Stimulated activated naive CD8-positive, alpha-beta T cell treated with anti-CD3 and anti-CD28 coated beads, Interleukin-15, amount 100 ng/mL, for 72 hours (primary cell): ENCODE data around the gene MPZL1.
"Not testable (repeated sequence)": the region's sequence is repeated elsewhere in the genome, so short reads cannot be mapped to it uniquely, and the experiment has no call there.

Experiments used
- ATAC-seq: fragments of 150-1000 bp; cut with Tn5 transposase; 2 replicates; pipeline ENCODE4 v1.10.0; 2021; ENCODE audit warnings: mild to moderate bottlenecking, moderate library complexity
- DNase-seq, 2 donors: peaks; one replicate each; pipeline ENCODE4 v3.0.0; 2021 to 2022
- H3K27ac Mint-ChIP-seq, 2 donors: one replicate each; pipeline ENCODE4 v1.8.0; 2022; ENCODE audit warnings: mild to moderate bottlenecking in 2 of 2, mixed read lengths in 2 of 2, moderate library complexity in 2 of 2
- H3K27me3 Mint-ChIP-seq: one replicate; pipeline ENCODE4 v1.8.0; 2022; ENCODE audit warnings: mixed read lengths
- H3K4me1 Mint-ChIP-seq: one replicate; pipeline ENCODE4 v1.8.0; 2022; ENCODE audit warnings: mild to moderate bottlenecking, mixed read lengths
- H3K4me3 Mint-ChIP-seq, 2 donors: one replicate each; pipeline ENCODE4 v1.8.0; 2022; ENCODE audit warnings: mild to moderate bottlenecking in 2 of 2, mixed read lengths in 2 of 2, moderate library complexity in 1 of 2
- H3K9me3 Mint-ChIP-seq, 2 donors: one replicate each; pipeline ENCODE4 v1.8.0; 2022; ENCODE audit warnings: mixed read lengths in 2 of 2

Gene MPZL1

DNA sequence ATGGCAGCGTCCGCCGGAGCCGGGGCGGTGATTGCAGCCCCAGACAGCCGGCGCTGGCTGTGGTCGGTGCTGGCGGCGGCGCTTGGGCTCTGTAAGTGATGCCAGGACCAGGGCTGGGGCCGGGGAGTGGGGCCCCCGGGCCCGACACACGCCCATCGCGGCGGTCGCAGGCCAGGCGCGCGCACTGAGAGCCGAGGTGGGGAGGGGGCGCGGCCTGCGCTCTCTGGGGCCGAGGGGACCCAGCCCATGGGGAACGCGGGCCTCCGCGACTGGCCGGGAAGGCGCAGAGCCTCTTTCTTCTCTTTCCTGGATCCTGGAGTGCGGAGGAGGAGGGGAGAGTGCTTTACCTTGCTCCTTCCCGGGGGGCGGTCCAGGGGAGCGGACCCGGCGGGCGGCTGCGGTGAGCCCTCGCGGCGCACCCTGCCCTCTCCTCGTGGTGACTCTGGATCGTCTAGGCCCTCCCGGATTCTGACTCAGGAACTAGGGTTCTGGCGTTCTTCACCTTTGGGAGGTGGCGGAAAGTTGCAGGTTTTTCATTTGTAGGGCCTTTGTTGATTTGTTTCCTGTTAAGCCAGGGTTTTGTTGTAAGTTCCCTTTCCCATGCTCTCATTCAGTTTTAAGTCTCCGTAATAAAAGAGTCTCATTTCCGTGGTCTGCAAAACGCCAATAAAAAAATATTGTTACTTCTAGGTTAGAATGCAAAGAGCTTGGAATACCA, 529 bp downstream of the MPZL1 start:
- Mint-ChIP-seq H3K4me3 (peak overlapping the region; percentile 94 to 95), H3K27me3 (peaks cover 6% of the 10 kb centered on the region), H3K9me3 (no peaks in the 10 kb centered on the region), H3K27ac (peak overlapping the region; percentile 13 to 36), H3K4me1 (peaks cover 35% of the 10 kb centered on the region)
- DNase-seq = no peak
- ATAC-seq = peak; percentile 74

DNA sequence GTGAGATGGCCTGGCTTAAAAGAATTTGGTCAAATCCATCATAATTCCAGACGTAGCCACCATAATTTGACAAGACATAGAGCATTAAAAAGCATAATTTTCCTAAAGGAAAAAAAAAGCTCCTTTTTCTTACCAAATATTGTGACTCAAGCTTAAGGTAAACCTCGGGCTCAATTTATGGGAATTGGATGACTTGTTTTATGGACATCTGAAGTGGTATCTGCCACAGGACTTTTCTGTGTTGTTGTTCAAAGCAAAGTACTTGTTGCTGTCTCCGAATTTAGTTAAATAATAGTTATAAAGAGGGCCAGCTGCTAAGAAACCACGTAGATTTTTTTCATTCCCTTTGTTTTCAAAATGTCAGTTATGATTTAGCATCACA, 1.1 kb downstream of the MPZL1 start:
- Mint-ChIP-seq H3K27ac (no peak overlapping the region), H3K27me3 (peaks cover 6% of the 10 kb centered on the region), H3K9me3 (no peaks in the 10 kb centered on the region), H3K4me1 (peaks cover 35% of the 10 kb centered on the region), H3K4me3 (peak overlapping the region; percentile 94 to 95)
- ATAC-seq (no peak), DNase-seq (no peak)

DNA sequence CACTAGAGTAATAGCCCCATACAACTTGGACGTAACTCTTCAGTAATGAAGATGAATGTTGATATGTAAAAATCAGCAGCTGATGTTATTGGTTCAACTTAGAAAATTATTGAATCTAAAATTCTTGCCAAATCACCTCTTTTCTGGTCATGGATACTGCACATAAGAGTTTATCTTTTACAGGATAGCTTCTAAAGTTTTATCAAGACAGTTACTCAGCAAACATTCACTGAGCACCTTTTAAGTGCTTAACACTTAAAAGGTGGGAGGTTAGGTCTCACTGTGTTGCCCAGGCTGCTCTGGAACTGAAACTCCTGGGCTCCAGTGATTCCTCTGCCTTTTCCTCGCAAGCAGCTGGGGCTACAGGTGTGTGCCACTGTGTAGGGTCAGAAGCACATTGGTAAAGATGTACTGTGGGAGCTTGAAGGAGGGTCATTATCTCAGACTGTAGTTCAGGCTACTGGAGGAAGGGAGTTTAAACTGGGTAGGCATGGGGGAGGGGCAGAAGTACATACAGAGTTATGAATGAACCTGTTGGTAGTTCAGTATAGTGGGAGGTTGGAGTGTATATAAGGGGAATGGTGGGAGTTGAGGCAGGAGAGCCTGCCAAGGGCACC, 2.0 kb downstream of the MPZL1 start:
- Mint-ChIP-seq H3K4me3 (peak overlapping the region in 1 of 2 donors; percentile 95), H3K9me3 (no peaks in the 10 kb centered on the region), H3K27me3 (peaks cover 6% of the 10 kb centered on the region), H3K4me1 (peaks cover 35% of the 10 kb centered on the region), H3K27ac (no peak overlapping the region)
- ATAC-seq (no peak), DNase-seq (no peak)

DNA sequence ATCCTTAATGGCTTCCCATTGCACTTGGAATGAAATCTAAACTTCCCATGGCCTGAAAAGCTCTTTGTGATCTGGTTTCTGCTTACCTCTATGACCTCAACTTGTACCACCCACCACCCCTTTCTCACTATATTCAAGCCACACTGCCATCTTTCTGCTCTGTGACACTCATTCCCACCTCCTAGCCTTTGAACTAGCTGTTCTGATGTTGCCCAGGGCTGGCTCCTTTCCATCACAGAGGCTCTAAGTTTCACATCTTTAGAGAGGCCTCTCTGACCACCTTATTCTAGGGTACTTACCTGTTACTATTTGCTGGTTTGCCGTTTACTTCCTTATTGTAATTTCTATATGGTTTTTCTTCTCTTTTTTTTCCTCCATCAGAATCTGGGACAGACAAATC, 4.2 kb downstream of the MPZL1 start:
- no peak for DNase-seq
- Mint-ChIP-seq H3K27me3 (peaks cover 2% of the 10 kb centered on the region), H3K4me3 (no peak overlapping the region), H3K4me1 (peaks cover 17% of the 10 kb centered on the region), H3K9me3 (no peaks in the 10 kb centered on the region), H3K27ac (peak overlapping the region; percentile 4 to 48)
- no peak for ATAC-seq

DNA sequence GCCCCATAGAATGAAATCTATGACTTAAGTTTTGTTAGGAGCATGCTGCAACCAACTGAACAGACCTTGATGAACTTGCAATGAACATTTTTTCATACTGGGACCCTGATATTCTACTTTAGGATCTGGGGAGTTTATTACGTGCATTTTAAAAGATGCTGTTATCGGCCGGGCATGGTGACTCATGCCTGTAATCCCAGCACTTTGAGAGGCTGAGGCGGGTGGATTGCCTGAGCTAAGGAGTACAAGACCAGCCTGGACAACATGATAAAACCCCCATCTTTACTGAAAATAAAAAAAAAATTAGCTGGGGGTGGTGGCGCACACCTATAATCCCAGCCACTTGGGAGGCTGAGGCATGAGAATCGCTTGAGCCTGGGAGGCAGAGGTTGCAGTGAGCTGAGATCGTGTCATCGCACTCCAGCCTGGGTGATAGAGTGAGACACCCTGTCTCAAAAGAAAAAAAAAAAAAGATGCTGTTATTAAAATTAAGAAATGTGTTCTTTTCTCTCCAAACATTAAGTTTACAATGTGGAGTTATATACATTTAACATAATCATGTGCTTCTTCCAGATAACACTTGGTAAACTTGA, 7.1 kb downstream of the MPZL1 start:
- Mint-ChIP-seq H3K9me3 (no peaks in the 10 kb centered on the region), H3K4me1 (peaks cover 6% of the 10 kb centered on the region), H3K27ac (no peak overlapping the region), H3K4me3 (no peak overlapping the region), H3K27me3 (no peaks in the 10 kb centered on the region)
- DNase-seq (no peak), ATAC-seq (no peak)

DNA sequence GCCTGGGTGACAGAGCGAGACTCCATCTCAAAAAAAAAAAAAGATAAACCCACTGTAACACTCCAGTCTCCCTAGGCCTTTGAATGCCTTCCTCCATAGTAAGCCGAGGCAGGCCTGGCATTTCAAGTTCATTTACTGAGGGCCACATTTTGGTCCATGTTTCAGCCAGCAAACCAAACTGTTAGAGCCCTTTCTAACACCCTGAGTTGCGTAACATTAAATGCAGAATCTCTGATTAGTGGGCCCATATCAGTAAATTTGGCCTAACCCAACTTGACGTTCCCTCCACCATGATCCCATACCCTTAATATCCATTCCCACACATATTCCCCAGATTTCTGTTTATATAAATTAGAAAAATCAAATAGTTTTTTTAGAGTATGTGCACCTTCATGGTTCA, 12.4 kb downstream of the MPZL1 start:
- no peak overlapping the region for H3K4me3 Mint-ChIP-seq
- no peaks in the 10 kb centered on the region for H3K4me1 Mint-ChIP-seq
- DNase-seq = no peak
- H3K27me3 Mint-ChIP-seq = no peaks in the 10 kb centered on the region
- no peak overlapping the region for H3K27ac Mint-ChIP-seq
- H3K9me3 Mint-ChIP-seq = no peaks in the 10 kb centered on the region
- ATAC-seq = no peak

DNA sequence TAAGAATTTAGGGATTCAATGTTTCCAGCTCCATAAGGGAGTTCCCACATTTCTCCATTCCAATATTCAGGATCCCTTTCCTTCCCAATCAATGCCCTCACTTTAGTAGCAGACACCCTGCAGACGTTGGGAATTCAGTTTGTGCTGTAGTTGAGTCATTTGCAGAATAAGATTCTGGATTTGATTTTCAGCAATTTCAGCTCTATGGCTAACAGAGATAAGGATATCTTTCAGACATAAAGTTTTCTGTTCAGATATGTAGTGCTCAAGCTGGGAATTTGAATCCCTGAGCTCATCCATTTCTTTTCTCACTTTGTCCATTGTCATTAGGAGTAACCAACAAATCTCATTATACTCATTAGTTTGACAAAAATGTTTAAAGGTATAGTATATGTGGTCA, 13.1 kb downstream of the MPZL1 start:
- Mint-ChIP-seq H3K27me3 (no peaks in the 10 kb centered on the region), H3K9me3 (no peaks in the 10 kb centered on the region), H3K27ac (no peak overlapping the region), H3K4me1 (no peaks in the 10 kb centered on the region), H3K4me3 (no peak overlapping the region)
- no peak for DNase-seq
- no peak for ATAC-seq

DNA sequence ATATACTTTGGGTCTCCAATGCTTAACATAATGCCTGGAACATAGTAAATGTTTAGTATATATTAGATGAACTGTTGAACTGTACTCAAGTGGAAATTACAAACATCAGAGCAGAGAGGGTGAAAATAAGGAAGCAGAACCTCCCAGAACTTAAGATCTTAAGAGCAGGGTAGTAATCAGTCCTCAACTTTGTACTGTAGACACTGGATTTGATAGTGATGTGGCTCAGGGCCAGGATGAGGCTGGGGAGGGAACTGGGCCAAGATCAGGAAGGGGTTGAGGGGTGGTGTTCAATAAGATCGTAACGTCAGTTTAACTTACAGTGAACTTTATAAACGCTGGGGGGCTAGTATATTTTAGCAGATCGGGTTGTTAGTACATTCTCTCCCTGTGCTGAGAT, 15.4 kb downstream of the MPZL1 start:
- Mint-ChIP-seq H3K4me3 (no peak overlapping the region), H3K4me1 (no peaks in the 10 kb centered on the region), H3K27ac (no peak overlapping the region), H3K9me3 (no peaks in the 10 kb centered on the region), H3K27me3 (no peaks in the 10 kb centered on the region)
- ATAC-seq (no peak), DNase-seq (no peak)

DNA sequence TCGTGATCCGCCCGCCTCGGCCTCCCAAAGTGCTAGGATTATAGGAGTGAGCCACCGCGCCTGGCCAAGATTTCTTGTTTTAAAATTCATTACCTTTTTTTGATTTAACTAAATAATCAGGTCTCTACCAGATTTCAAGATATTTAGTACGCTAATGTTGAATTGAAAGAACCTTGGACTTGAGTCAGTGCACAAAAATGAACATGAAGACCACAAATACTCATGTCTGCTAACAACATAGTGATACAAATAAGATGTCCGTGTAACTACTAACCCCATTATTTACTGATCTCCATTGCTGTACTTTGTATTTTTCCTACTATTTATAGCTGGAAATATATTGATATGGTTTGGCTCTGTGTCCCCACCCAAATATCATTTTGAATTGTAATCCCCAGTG, 16.4 kb downstream of the MPZL1 start:
- Mint-ChIP-seq H3K27ac (no peak overlapping the region), H3K4me3 (no peak overlapping the region), H3K27me3 (no peaks in the 10 kb centered on the region), H3K9me3 (no peaks in the 10 kb centered on the region), H3K4me1 (no peaks in the 10 kb centered on the region)
- DNase-seq = no peak
- no peak for ATAC-seq

DNA sequence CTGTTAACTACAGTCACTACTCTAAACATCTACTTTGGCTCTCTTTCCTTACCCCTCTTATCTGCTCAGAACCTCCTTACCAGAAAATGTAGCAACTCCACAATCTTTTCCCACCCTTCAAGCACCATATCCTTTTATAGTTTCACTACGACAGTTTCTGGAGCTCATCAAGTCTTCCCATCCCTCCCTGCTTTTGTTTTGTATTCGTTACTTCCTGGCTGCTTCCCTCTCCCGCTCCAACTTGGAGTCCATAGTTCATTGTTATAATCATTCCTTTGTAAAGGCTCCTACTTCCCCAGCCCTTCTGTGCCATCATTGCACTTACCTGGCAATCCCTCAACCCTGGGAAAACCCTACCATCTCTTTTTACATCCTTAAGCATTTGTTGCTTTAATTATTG, 18.0 kb downstream of the MPZL1 start:
- H3K27me3 Mint-ChIP-seq = no peaks in the 10 kb centered on the region
- DNase-seq = no peak
- ATAC-seq = no peak
- no peaks in the 10 kb centered on the region for H3K4me1 Mint-ChIP-seq
- H3K9me3 Mint-ChIP-seq = no peaks in the 10 kb centered on the region
- H3K27ac Mint-ChIP-seq = no peak overlapping the region
- H3K4me3 Mint-ChIP-seq = no peak overlapping the region

DNA sequence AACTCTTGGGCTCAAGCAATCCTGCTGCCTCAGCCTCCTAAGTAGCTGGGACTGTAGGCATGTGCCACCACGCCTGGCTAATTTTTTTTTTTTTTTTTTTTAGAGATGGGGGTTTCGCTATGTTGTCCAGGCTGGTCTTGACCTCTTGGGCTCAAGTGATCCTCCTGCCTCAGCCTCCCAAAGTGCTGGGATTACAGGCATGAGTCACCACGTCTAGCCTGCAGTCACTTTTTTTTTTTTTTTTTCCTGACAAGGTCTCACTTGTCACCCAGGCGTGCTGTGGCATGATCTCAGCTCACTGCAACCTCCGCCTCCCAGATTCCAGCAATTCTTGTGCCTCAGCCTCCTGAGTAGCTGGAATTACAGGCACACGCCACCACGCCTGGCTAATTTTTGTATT, 19.3 kb downstream of the MPZL1 start:
- DNase-seq, H3K9me3 Mint-ChIP-seq, H3K4me3 Mint-ChIP-seq, H3K27me3 Mint-ChIP-seq, H3K27ac Mint-ChIP-seq, ATAC-seq, H3K4me1 Mint-ChIP-seq: not testable (repeated sequence)

DNA sequence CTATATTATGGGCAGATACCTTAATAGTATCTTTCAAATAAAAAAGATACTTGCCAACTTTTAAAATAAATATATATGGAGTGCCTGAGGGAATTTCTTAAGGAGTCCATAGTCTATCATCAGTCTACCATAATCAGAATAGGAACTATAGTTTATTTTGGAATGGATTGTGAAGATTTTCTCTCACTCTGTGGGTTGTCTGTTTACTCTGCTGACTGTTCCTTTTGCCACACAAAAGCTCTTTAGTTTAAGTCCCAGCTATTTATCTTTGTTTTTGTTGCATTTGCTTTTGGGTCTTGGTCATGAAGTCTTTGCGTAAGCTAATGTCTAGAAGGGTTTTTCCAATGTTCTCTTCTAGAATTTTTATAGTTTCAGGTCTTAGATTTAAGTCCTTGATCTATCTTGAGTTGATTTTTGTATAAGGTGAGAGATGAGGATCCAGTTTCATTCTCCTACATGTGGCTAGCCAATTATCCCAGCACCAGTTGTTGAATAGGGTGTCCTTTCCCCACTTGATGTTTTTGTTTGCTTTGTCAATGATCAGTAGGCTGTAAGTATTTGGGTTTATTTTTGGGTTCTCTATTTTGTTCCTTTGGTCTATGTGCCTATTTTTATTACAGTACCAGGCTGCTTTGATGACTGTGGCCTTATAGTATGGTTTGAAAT, 20.7 kb downstream of the MPZL1 start:
- not testable (repeated sequence) for H3K4me1 Mint-ChIP-seq, H3K27ac Mint-ChIP-seq, H3K4me3 Mint-ChIP-seq, DNase-seq, ATAC-seq, H3K27me3 Mint-ChIP-seq, H3K9me3 Mint-ChIP-seq

DNA sequence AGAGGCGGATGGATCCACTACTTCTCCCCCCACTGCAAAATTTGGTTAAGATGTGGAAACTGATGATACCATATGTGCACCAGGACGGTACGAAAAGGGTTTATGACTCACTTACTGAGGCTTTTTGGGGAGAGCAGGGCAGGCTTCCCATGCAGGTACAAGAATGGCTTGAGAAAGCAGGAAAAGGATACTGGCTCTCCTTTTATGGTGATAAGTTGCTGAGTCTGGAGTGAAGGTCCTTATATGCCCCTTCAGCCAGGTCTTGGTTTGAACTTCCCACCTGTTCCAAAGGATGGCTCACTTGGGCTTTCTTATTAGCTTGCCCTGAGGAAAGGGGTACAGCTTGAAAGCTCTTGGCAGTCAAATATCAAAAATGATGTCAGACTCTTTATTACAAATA, 23.1 kb downstream of the MPZL1 start:
- no peaks in the 10 kb centered on the region for H3K4me1 Mint-ChIP-seq
- no peaks in the 10 kb centered on the region for H3K27me3 Mint-ChIP-seq
- no peaks in the 10 kb centered on the region for H3K9me3 Mint-ChIP-seq
- DNase-seq = no peak
- ATAC-seq = no peak
- no peak overlapping the region for H3K4me3 Mint-ChIP-seq
- no peak overlapping the region for H3K27ac Mint-ChIP-seq

DNA sequence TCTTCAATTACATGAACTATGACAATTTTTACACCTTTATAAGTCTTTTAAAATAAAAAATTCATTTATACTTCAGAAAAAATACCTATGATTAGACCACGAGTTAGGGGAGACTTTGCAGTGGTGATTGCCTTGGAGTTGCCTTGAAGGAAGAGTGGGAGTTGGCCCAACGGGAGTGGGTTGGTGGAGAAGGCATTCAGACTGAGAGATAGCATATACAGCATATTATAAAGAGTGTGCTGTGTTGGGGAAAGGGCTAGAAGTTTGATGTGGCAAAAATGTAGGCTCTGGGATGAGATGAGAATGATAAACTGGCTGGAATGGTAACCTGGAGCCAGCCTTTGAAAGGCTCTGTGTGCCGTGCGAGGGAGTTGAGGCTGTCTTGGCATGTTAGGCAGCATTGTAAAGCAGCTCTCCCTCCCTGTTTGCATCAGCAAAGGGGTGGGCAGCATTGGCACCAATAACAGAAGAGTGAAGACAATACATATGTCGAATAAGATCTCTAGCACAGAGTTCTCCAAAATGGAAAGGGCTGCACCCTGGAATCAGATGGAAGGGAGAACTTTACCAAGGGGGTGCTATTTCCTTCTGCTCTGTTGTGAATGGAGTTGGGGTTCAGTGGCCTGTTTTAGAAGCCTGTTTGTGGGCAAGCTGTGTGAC, 24.4 kb downstream of the MPZL1 start:
- Mint-ChIP-seq H3K4me1 (no peaks in the 10 kb centered on the region), H3K9me3 (no peaks in the 10 kb centered on the region), H3K27me3 (no peaks in the 10 kb centered on the region), H3K27ac (no peak overlapping the region), H3K4me3 (no peak overlapping the region)
- DNase-seq = no peak
- no peak for ATAC-seq

DNA sequence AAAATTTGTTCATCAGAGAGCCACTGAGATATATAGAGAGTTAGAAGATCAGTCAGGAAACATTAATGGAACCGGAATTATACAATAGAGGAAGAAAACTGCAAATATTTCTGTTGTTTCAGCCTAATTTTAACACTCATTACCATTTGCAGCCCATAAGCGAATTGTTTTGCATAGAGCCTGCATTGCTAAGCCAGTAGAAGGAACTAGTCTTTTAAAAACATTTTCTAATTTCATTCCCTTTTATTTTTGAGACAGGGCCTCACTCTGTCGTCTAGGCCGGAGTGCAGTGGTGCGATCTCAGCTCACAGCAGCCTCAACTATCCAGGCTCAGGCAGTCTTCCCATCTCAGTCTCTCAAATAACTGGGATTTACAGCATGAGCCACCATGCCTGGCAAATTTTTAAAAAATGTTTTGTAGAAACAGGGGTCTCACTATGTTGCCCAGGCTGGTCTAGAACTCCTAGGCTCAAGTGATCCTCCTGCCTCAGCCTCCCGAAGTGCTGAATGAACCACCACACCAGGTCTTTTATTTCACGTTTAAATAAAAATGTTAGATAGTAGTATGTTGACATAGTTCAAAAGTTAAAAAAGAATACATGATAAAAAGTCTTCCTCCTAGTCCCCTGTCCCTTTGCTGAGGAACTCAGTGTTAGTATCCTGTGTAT, 25.3 kb downstream of the MPZL1 start:
- Mint-ChIP-seq H3K27me3 (no peaks in the 10 kb centered on the region), H3K4me3 (no peak overlapping the region), H3K9me3 (no peaks in the 10 kb centered on the region), H3K27ac (no peak overlapping the region), H3K4me1 (peaks cover 5% of the 10 kb centered on the region)
- DNase-seq (no peak), ATAC-seq (no peak)
